H1 (cell line): ENCODE results near the gene MT1G.

Experiments used
- CEBPB ChIP-seq: IDR thresholded peaks from 2 replicates; pipeline ENCODE4 v1.6.1; 2012; ENCODE audit warnings: low read depth, low read length
- CHD2 ChIP-seq: IDR thresholded peaks from 2 replicates; pipeline ENCODE4 v1.6.1; 2012; ENCODE audit warnings: low read length, improper control_type of control experiment
- EP300 ChIP-seq, 2 experiments: IDR thresholded peaks; 1 replicate in 1 of 2; 2 replicates in 1 of 2; pipeline ENCODE4 v1.6.1; 2011 to 2012; ENCODE audit warnings: low read depth in 2 of 2, low read length in 2 of 2, mild to moderate bottlenecking in 2 of 2, borderline replicate concordance in 1 of 2, inconsistent platforms in 1 of 2, moderate library complexity in 1 of 2
- GTF2F1 ChIP-seq: IDR thresholded peaks from 2 replicates; pipeline ENCODE4 v1.6.1; 2012; ENCODE audit warnings: low read depth, low read length, improper control_type of control experiment, borderline replicate concordance
- KDM1A ChIP-seq: fragments of 200-600, 300-600 bp; sonication (generic); IDR thresholded peaks from 2 replicates; pipeline ENCODE4 v1.7.1; 2016; ENCODE audit warnings: mild to moderate bottlenecking, low read length, borderline replicate concordance
- POLR2A ChIP-seq, 2 experiments: IDR thresholded peaks; 1 replicate in 1 of 2; 2 replicates in 1 of 2; pipeline ENCODE4 v1.6.1; 2011; ENCODE audit warnings: low read depth in 2 of 2, low read length in 2 of 2, mild to moderate bottlenecking in 2 of 2; ENCODE audit errors: control extremely low read depth in 1 of 2
- RAD21 ChIP-seq, 2 experiments: IDR thresholded peaks in 1 of 2; conservative IDR thresholded peaks in 1 of 2; 2 replicates each; pipeline ENCODE4 v1.6.1; 2011; ENCODE audit warnings: low read depth in 2 of 2, low read length in 2 of 2, improper control_type of control experiment in 1 of 2, inconsistent platforms in 1 of 2, mild to moderate bottlenecking in 1 of 2, moderate library complexity in 1 of 2
- RFX5 ChIP-seq: IDR thresholded peaks from 2 replicates; pipeline ENCODE4 v1.6.1; 2011; ENCODE audit warnings: low read depth, low read length, improper control_type of control experiment, borderline replicate concordance
- SIN3A ChIP-seq, 2 experiments: IDR thresholded peaks in 1 of 2; conservative IDR thresholded peaks in 1 of 2; 2 replicates each; pipeline ENCODE4 v1.6.1; 2011 to 2012; ENCODE audit warnings: low read length in 2 of 2, improper control_type of control experiment in 1 of 2, low read depth in 1 of 2, mild to moderate bottlenecking in 1 of 2
- TAF1 ChIP-seq: IDR thresholded peaks from 2 replicates; pipeline ENCODE4 v1.6.1; 2011; ENCODE audit warnings: mild to moderate bottlenecking, low read depth, low read length
- TF ChIP-seq, protein P1 (sequence below): IDR thresholded peaks from 2 replicates; pipeline ENCODE4 v1.6.1; 2011; ENCODE audit warnings: low read length, improper control_type of control experiment
- TF ChIP-seq, protein P2 (sequence below), 3 experiments: IDR thresholded peaks; 1 replicate in 2 of 3; 2 replicates in 1 of 3; pipeline versions ENCODE4 v1.5.1 to v1.6.1; 2011; ENCODE audit warnings: low read length in 3 of 3, mild to moderate bottlenecking in 3 of 3, inconsistent platforms in 2 of 3, low read depth in 1 of 3, moderate library complexity in 1 of 3; ENCODE audit not compliant: insufficient read depth in 1 of 3; ENCODE audit errors: control extremely low read depth in 1 of 3

DNA sequence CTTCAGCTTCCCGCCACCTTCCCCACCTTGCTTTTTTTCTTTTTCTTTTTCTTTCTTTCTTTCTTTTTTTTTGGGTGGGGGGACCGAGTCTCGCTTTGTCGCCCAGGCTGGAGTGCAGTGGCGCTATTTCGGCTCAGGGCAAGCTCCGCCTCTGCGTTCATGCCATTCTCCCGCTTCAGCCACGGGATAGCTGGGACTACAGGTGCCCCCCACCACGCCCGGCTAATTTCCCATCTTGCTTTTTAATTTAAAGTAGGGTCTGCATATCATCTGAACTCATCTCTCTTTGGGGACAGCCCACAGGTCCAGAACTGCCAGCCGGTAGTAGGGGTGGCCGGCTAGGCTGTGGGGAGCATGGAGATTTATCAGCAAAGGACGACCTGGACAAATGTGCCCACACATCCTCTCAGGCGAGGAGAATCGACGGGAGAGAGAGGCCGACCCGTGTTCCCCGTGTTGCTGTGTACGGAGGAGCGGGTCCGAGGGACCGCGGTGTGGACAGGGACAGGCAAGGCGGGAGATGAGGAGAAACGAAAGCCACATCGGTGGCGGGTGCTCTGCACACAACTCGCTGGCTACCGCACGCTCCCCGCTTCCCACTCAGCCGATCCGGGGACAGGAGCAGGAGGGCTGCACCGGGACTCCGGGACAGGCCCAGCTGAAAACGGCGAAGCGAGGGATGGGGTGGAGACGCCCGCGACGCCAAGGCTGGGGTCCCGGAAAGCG is 33.0 kb downstream of the MT1G start:
- TF ChIP-seq, protein P1, sequence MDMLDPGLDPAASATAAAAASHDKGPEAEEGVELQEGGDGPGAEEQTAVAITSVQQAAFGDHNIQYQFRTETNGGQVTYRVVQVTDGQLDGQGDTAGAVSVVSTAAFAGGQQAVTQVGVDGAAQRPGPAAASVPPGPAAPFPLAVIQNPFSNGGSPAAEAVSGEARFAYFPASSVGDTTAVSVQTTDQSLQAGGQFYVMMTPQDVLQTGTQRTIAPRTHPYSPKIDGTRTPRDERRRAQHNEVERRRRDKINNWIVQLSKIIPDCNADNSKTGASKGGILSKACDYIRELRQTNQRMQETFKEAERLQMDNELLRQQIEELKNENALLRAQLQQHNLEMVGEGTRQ: no peak
- no peak for TF ChIP-seq SIN3A (conservative IDR thresholded peaks at IDR 0.05 in 1 of 2, IDR thresholded peaks at IDR 0.05 in 1 of 2; ENCODE audit: low read depth in 1 of 2, low read length in 2 of 2)
- TF ChIP-seq POLR2A (IDR thresholded peaks at IDR 0.05; ENCODE audit: control extremely low read depth in 1 of 2, low read depth in 2 of 2, low read length in 2 of 2): no peak
- TF ChIP-seq TAF1: no peak
- TF ChIP-seq KDM1A: no peak
- TF ChIP-seq RAD21 (IDR thresholded peaks at IDR 0.05 in 1 of 2, conservative IDR thresholded peaks at IDR 0.05 in 1 of 2; ENCODE audit: low read depth in 2 of 2, low read length in 2 of 2): no peak
- TF ChIP-seq, protein P2, sequence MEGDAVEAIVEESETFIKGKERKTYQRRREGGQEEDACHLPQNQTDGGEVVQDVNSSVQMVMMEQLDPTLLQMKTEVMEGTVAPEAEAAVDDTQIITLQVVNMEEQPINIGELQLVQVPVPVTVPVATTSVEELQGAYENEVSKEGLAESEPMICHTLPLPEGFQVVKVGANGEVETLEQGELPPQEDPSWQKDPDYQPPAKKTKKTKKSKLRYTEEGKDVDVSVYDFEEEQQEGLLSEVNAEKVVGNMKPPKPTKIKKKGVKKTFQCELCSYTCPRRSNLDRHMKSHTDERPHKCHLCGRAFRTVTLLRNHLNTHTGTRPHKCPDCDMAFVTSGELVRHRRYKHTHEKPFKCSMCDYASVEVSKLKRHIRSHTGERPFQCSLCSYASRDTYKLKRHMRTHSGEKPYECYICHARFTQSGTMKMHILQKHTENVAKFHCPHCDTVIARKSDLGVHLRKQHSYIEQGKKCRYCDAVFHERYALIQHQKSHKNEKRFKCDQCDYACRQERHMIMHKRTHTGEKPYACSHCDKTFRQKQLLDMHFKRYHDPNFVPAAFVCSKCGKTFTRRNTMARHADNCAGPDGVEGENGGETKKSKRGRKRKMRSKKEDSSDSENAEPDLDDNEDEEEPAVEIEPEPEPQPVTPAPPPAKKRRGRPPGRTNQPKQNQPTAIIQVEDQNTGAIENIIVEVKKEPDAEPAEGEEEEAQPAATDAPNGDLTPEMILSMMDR (IDR thresholded peaks at IDR 0.05; ENCODE audit: control extremely low read depth in 1 of 3, insufficient read depth in 1 of 3, low read depth in 1 of 3, low read length in 3 of 3): no peak
- no peak for TF ChIP-seq EP300 (IDR thresholded peaks at IDR 0.05; ENCODE audit: borderline replicate concordance in 1 of 2, low read depth in 2 of 2, low read length in 2 of 2)
- no peak for TF ChIP-seq CEBPB
- TF ChIP-seq CHD2: no peak
- TF ChIP-seq RFX5: no peak
- TF ChIP-seq GTF2F1: no peak
